K562 (cell line): ENCODE results near the gene PMF1. TPM values are rescaled to one million over a fixed set of nuclear protein-coding genes. Genes with fewer than 3 reads are reported as not detected.

Source experiments
- CBX8 ChIP-seq: fragments of 200-600 bp; sonication (generic); IDR thresholded peaks from 2 replicates; pipeline ENCODE4 v1.6.1; 2012; ENCODE audit warnings: borderline replicate concordance, mixed run types, low read depth, mild to moderate bottlenecking, moderate library complexity, mixed read lengths, low read length, control low read depth, inconsistent platforms; ENCODE audit not compliant: poor library complexity, severe bottlenecking; ENCODE audit errors: extremely low read depth
- FOS ChIP-seq: IDR thresholded peaks from 3 replicates; pipeline ENCODE4 v1.6.1; 2011; ENCODE audit not compliant: insufficient read length; ENCODE audit errors: extremely low read depth
- FOXJ3 ChIP-seq: sonication (generic); formaldehyde crosslinking; IDR thresholded peaks from 2 replicates; pipeline ENCODE4 v1.4.0; 2020; ENCODE audit warnings: mild to moderate bottlenecking, missing genetic modification reagents
- GTF2F1 ChIP-seq: IDR thresholded peaks from 2 replicates; pipeline ENCODE4 v1.6.1; 2011; ENCODE audit warnings: low read depth, low read length, improper control_type of control experiment
- HDAC2 ChIP-seq: fragments of 450-650 bp; IDR thresholded peaks from 2 replicates; pipeline ENCODE4 v1.6.1; 2016; ENCODE audit warnings: mild to moderate bottlenecking
- PCBP2 ChIP-seq: fragments of 200-400 bp; formaldehyde crosslinking; IDR thresholded peaks from 2 replicates; pipeline ENCODE4 v1.6.1; 2018; ENCODE audit warnings: low read length, low read depth, mild to moderate bottlenecking, moderate library complexity; ENCODE audit not compliant: poor library complexity, severe bottlenecking
- RUNX1 ChIP-seq: sonication (generic); IDR thresholded peaks from 2 replicates; pipeline ENCODE4 v1.6.1; 2016; ENCODE audit warnings: antibody characterized with exemption, low read depth
- ZNF232 ChIP-seq: sonication (generic); formaldehyde crosslinking; IDR thresholded peaks from 2 replicates; pipeline ENCODE4 v1.8.0; 2022; ENCODE audit warnings: mild to moderate bottlenecking, missing genetic modification reagents
- polyA plus RNA-seq, 8 experiments: library from polyadenylated mRNA; depleted of rRNA in 4 of 8; stranded (reverse) in 5 of 8; unstranded in 3 of 8; fragments of >200 nt; fragmentation: Nextera tagmentation in 2 of 8; fragmentation: Illumina TruSeq in 1 of 8; extraction: Ambion mirVana in 2 of 8; extraction: Trizol in 1 of 8; gene quantifications; 2 replicates each; pipeline versions ENCODE4 v1.2.1 to v1.2.3, GENCODE V29; 2011 to 2014; ENCODE audit warnings: inconsistent platforms in 1 of 8, missing spikeins in 1 of 8
- total RNA-seq, 7 experiments: library from RNA; depleted of rRNA in 6 of 7; stranded (reverse); fragments of >200 nt in 6 of 7; fragmentation: Illumina TruSeq in 2 of 7; extraction: Trizol in 2 of 7; gene quantifications; 2 replicates each; pipeline versions ENCODE4 v1.2.1 to v1.2.3, GENCODE V29; 2011 to 2021; ENCODE audit warnings: low replicate concordance in 1 of 7
- TF ChIP-seq, protein P1 (sequence below): fragments of 450-650 bp; IDR thresholded peaks from 2 replicates; pipeline ENCODE4 v1.7.1; 2018; ENCODE audit warnings: mild to moderate bottlenecking, low read depth; ENCODE audit not compliant: partially characterized antibody
- TF ChIP-seq, protein P2 (sequence below): fragments of 450-650 bp; conservative IDR thresholded peaks from 2 replicates; pipeline ENCODE4 v1.6.1; 2016; ENCODE audit warnings: missing genetic modification characterization, low read depth, mild to moderate bottlenecking, missing compliant biosample characterization, moderate library complexity
- TF ChIP-seq, protein P3 (sequence below): fragments of 250-450 bp; sonication (Bioruptor Pico); IDR thresholded peaks from 2 replicates; pipeline ENCODE4 v1.8.0; 2022; ENCODE audit warnings: inconsistent platforms, mild to moderate bottlenecking, moderate library complexity, borderline replicate concordance
- TF ChIP-seq, protein P4 (sequence below): fragments of 250-450 bp; sonication (Bioruptor Pico); IDR thresholded peaks from 2 replicates; pipeline ENCODE4 v1.5.0; 2021; ENCODE audit warnings: mild to moderate bottlenecking, borderline replicate concordance
- TF ChIP-seq, protein P5 (sequence below), 2 experiments: fragments of 450-650 bp; IDR thresholded peaks; 2 replicates each; pipeline ENCODE4 v1.6.1; 2018; ENCODE audit warnings: mild to moderate bottlenecking in 2 of 2, low read depth in 1 of 2; ENCODE audit not compliant: partially characterized antibody in 2 of 2

Gene PMF1
- total and polyA plus RNA-seq, 9 of the 15 experiments (the other 6 are each of a cell fraction or from before 2014, with no cell fraction given) = 9.4 to 92.9 (median 71.0) TPM

DNA sequence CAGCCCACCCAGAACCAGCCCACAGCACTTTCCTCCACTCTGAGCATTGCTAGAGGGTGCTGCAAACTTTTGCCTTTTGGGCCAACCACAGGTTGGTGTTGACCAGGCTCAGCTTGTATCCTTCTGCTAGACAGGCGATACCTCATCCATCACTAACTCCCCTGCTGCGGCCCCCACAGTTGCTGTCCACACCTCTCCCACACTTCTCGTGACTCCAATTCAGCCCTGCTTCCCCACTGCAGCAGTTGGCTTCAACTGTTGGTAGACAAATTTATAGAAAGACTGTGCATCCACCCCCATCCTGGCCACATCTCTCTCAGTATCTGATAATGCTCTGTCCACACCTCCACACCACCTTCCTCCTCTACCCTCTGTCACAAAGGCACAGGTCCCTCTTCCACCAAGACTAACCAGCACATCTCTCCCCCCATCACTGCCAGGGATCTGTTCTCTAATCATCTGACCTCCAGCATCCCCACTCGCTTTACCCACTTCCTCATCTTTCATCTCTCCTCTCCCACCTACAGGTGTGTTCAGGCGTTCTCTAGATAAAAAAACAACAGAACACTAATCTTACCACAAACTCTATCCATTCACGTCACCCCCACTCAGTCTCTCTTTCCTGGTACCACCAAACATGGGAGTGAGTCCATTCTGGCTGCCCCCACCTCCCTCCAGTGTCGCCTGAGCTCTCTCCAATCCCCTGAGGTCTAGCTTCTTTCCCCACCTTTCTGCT is 34.7 kb upstream of the PMF1 start (continued):
- TF ChIP-seq, protein P1, sequence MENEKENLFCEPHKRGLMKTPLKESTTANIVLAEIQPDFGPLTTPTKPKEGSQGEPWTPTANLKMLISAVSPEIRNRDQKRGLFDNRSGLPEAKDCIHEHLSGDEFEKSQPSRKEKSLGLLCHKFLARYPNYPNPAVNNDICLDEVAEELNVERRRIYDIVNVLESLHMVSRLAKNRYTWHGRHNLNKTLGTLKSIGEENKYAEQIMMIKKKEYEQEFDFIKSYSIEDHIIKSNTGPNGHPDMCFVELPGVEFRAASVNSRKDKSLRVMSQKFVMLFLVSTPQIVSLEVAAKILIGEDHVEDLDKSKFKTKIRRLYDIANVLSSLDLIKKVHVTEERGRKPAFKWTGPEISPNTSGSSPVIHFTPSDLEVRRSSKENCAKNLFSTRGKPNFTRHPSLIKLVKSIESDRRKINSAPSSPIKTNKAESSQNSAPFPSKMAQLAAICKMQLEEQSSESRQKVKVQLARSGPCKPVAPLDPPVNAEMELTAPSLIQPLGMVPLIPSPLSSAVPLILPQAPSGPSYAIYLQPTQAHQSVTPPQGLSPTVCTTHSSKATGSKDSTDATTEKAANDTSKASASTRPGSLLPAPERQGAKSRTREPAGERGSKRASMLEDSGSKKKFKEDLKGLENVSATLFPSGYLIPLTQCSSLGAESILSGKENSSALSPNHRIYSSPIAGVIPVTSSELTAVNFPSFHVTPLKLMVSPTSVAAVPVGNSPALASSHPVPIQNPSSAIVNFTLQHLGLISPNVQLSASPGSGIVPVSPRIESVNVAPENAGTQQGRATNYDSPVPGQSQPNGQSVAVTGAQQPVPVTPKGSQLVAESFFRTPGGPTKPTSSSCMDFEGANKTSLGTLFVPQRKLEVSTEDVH = no peak
- TF ChIP-seq ZNF232 (CRISPR knock-in tag) = no peak
- TF ChIP-seq CBX8 = no peak
- TF ChIP-seq FOS = no peak
- TF ChIP-seq, protein P2, sequence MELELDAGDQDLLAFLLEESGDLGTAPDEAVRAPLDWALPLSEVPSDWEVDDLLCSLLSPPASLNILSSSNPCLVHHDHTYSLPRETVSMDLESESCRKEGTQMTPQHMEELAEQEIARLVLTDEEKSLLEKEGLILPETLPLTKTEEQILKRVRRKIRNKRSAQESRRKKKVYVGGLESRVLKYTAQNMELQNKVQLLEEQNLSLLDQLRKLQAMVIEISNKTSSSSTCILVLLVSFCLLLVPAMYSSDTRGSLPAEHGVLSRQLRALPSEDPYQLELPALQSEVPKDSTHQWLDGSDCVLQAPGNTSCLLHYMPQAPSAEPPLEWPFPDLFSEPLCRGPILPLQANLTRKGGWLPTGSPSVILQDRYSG (tag) = no peak
- TF ChIP-seq PCBP2 = no peak
- TF ChIP-seq, protein P3, sequence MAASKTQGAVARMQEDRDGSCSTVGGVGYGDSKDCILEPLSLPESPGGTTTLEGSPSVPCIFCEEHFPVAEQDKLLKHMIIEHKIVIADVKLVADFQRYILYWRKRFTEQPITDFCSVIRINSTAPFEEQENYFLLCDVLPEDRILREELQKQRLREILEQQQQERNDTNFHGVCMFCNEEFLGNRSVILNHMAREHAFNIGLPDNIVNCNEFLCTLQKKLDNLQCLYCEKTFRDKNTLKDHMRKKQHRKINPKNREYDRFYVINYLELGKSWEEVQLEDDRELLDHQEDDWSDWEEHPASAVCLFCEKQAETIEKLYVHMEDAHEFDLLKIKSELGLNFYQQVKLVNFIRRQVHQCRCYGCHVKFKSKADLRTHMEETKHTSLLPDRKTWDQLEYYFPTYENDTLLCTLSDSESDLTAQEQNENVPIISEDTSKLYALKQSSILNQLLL = no peak
- TF ChIP-seq, protein P4, sequence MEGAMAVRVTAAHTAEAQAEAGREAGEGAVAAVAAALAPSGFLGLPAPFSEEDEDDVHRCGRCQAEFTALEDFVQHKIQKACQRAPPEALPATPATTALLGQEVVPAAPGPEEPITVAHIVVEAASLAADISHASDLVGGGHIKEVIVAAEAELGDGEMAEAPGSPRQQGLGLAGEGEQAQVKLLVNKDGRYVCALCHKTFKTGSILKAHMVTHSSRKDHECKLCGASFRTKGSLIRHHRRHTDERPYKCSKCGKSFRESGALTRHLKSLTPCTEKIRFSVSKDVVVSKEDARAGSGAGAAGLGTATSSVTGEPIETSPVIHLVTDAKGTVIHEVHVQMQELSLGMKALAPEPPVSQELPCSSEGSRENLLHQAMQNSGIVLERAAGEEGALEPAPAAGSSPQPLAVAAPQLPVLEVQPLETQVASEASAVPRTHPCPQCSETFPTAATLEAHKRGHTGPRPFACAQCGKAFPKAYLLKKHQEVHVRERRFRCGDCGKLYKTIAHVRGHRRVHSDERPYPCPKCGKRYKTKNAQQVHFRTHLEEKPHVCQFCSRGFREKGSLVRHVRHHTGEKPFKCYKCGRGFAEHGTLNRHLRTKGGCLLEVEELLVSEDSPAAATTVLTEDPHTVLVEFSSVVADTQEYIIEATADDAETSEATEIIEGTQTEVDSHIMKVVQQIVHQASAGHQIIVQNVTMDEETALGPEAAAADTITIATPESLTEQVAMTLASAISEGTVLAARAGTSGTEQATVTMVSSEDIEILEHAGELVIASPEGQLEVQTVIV (CRISPR knock-in tag) = no peak
- TF ChIP-seq, protein P5, sequence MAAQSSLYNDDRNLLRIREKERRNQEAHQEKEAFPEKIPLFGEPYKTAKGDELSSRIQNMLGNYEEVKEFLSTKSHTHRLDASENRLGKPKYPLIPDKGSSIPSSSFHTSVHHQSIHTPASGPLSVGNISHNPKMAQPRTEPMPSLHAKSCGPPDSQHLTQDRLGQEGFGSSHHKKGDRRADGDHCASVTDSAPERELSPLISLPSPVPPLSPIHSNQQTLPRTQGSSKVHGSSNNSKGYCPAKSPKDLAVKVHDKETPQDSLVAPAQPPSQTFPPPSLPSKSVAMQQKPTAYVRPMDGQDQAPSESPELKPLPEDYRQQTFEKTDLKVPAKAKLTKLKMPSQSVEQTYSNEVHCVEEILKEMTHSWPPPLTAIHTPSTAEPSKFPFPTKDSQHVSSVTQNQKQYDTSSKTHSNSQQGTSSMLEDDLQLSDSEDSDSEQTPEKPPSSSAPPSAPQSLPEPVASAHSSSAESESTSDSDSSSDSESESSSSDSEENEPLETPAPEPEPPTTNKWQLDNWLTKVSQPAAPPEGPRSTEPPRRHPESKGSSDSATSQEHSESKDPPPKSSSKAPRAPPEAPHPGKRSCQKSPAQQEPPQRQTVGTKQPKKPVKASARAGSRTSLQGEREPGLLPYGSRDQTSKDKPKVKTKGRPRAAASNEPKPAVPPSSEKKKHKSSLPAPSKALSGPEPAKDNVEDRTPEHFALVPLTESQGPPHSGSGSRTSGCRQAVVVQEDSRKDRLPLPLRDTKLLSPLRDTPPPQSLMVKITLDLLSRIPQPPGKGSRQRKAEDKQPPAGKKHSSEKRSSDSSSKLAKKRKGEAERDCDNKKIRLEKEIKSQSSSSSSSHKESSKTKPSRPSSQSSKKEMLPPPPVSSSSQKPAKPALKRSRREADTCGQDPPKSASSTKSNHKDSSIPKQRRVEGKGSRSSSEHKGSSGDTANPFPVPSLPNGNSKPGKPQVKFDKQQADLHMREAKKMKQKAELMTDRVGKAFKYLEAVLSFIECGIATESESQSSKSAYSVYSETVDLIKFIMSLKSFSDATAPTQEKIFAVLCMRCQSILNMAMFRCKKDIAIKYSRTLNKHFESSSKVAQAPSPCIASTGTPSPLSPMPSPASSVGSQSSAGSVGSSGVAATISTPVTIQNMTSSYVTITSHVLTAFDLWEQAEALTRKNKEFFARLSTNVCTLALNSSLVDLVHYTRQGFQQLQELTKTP (IDR thresholded peaks at IDR 0.05; ENCODE audit: low read depth in 1 of 2, partially characterized antibody in 2 of 2) = no peak
- TF ChIP-seq FOXJ3 (CRISPR knock-in tag) = no peak
- TF ChIP-seq GTF2F1 = no peak
- no peak for TF ChIP-seq RUNX1
- TF ChIP-seq HDAC2 = 0 out of 2 replicates have a peak, but pooled peaks have one; percentile 29
